Activated T-cell treated with anti-CD3 and anti-CD28 coated beads, Interleukin-2, amount 50 U/mL, for 4 hours (primary cell): ENCODE measurements around the gene RNF207. TPM values are rescaled to one million over a fixed set of nuclear protein-coding genes. Genes with fewer than 3 reads are reported as not detected.

Experiments
- ATAC-seq, 2 donors: fragments of 200-7000 bp; cut with Tn5 transposase; one replicate each; pipeline ENCODE4 v1.10.0; 2021
- DNase-seq: peaks from one replicate; pipeline ENCODE4 v3.0.0-alpha.2; 2020
- H3K27me3 Mint-ChIP-seq: one replicate; pipeline ENCODE4 v1.8.0; 2021; ENCODE audit warnings: low read depth, mixed read lengths
- H3K36me3 Mint-ChIP-seq: one replicate; pipeline ENCODE4 v1.8.0; 2022; ENCODE audit warnings: mixed read lengths; ENCODE audit not compliant: insufficient read depth
- H3K4me1 Mint-ChIP-seq: one replicate; pipeline ENCODE4 v1.8.0; 2021; ENCODE audit warnings: low read depth, mixed read lengths
- H3K4me3 Mint-ChIP-seq: one replicate; pipeline ENCODE4 v1.8.0; 2021; ENCODE audit warnings: mild to moderate bottlenecking, moderate library complexity, mixed read lengths
- H3K9me3 Mint-ChIP-seq: one replicate; pipeline ENCODE4 v1.8.0; 2021; ENCODE audit warnings: mixed read lengths
- total RNA-seq, 3 donors: library from RNA; stranded (reverse); gene quantifications; one replicate each; pipeline ENCODE4 v1.2.1, GENCODE V29; 2021

RNF207 gene
- total RNA-seq, 3 donors from 2014 or later: 9.9 to 18.8 (median 12.0) TPM

GRCh38 chr1:6263716-6264115 is 57.8 kb downstream of the RNF207 start:
- no peak for ATAC-seq
- Mint-ChIP-seq H3K9me3 (no peaks in the 10 kb centered on the region), H3K4me1 (peaks cover 4% of the 10 kb centered on the region), H3K36me3 (no peaks in the 10 kb centered on the region), H3K4me3 (no peak overlapping the region), H3K27me3 (peaks cover 14% of the 10 kb centered on the region)
- no peak for DNase-seq

GRCh38 chr1:6265151-6265550 is 59.2 kb downstream of the RNF207 start:
- no peak for DNase-seq
- Mint-ChIP-seq H3K9me3 (no peaks in the 10 kb centered on the region), H3K4me1 (peaks cover 4% of the 10 kb centered on the region), H3K27me3 (peaks cover 7% of the 10 kb centered on the region), H3K36me3 (no peaks in the 10 kb centered on the region), H3K4me3 (no peak overlapping the region)
- no peak for ATAC-seq

- Mint-ChIP-seq H3K9me3 (no peaks in the 10 kb centered on the region), H3K27me3 (peaks cover 7% of the 10 kb centered on the region), H3K4me3 (no peak overlapping the region), H3K4me1 (peaks cover 2% of the 10 kb centered on the region), H3K36me3 (no peaks in the 10 kb centered on the region)
- DNase-seq (no peak), ATAC-seq (no peak)
These were observed 60.7 kb downstream of the RNF207 start for GRCh38 chr1:6266641-6267040.

- no peak for DNase-seq
- H3K27me3 Mint-ChIP-seq: peaks cover 2% of the 10 kb centered on the region
- H3K4me3 Mint-ChIP-seq: no peak overlapping the region
- no peaks in the 10 kb centered on the region for H3K36me3 Mint-ChIP-seq
- H3K9me3 Mint-ChIP-seq: no peaks in the 10 kb centered on the region
- H3K4me1 Mint-ChIP-seq: no peaks in the 10 kb centered on the region
- no peak for ATAC-seq
These were observed 61.9 kb downstream of the RNF207 start for GRCh38 chr1:6267686-6268322.

GRCh38 chr1:6268415-6268814 is 62.5 kb downstream of the RNF207 start:
- ATAC-seq (no peak), DNase-seq (no peak)
- no peaks in the 10 kb centered on the region for H3K4me1 Mint-ChIP-seq
- no peak overlapping the region for H3K4me3 Mint-ChIP-seq
- no peaks in the 10 kb centered on the region for H3K9me3 Mint-ChIP-seq
- H3K27me3 Mint-ChIP-seq: peaks cover 2% of the 10 kb centered on the region
- no peaks in the 10 kb centered on the region for H3K36me3 Mint-ChIP-seq

GRCh38 chr1:6269296-6269695 is 63.4 kb downstream of the RNF207 start:
- no peaks in the 10 kb centered on the region for H3K4me1 Mint-ChIP-seq
- DNase-seq (no peak), ATAC-seq (no peak)
- no peaks in the 10 kb centered on the region for H3K9me3 Mint-ChIP-seq
- no peak overlapping the region for H3K4me3 Mint-ChIP-seq
- no peaks in the 10 kb centered on the region for H3K36me3 Mint-ChIP-seq
- H3K27me3 Mint-ChIP-seq: no peaks in the 10 kb centered on the region

- Mint-ChIP-seq H3K4me3 (no peak overlapping the region), H3K36me3 (no peaks in the 10 kb centered on the region)
These were observed 63.9 kb downstream of the RNF207 start for GRCh38 chr1:6269720-6270400.

GRCh38 chr1:6270401-6270800 is 64.5 kb downstream of the RNF207 start:
- H3K4me3 Mint-ChIP-seq: no peak overlapping the region
- H3K9me3 Mint-ChIP-seq: no peaks in the 10 kb centered on the region
- ATAC-seq (no peak), DNase-seq (no peak)
- no peaks in the 10 kb centered on the region for H3K27me3 Mint-ChIP-seq
- H3K4me1 Mint-ChIP-seq: no peaks in the 10 kb centered on the region
- H3K36me3 Mint-ChIP-seq: no peaks in the 10 kb centered on the region

More at GRCh38 chr1:6269720-6270400, 63.9 kb downstream of the RNF207 start:
- Mint-ChIP-seq H3K9me3 (no peaks in the 10 kb centered on the region), H3K4me1 (no peaks in the 10 kb centered on the region), H3K27me3 (no peaks in the 10 kb centered on the region)
- DNase-seq: no peak
- no peak for ATAC-seq

Other genes with a start within 250 kb of the RNF207 start
- gene NPHP4, start 213.7 kb upstream of the RNF207 start, total RNA-seq: 1 to 10 TPM; 7.0 to 9.3 (median 7.1) TPM
- 100 to 1,000 TPM; 199 to 230 (median 202) TPM for gene KCNAB2, start 160.2 kb upstream of the RNF207 start, total RNA-seq
- gene CHD5, start 25.8 kb upstream of the RNF207 start, total RNA-seq: under 1 TPM; 0.27 to 0.61 (median 0.34) TPM
- gene RPL22, start 6.5 kb upstream of the RNF207 start, total RNA-seq: 100 to 1,000 TPM; 395 to 423 (median 403) TPM
- 10 to 100 TPM; 54.1 to 64.8 (median 58.3) TPM for gene ICMT, start 29.8 kb downstream of the RNF207 start, total RNA-seq
- gene HES3, start 38.1 kb downstream of the RNF207 start, total RNA-seq: not detected
- gene GPR153, start 55.0 kb downstream of the RNF207 start, total RNA-seq: under 1 TPM; 0.50 to 0.52 (median 0.51) TPM
- gene ACOT7, start 187.6 kb downstream of the RNF207 start, total RNA-seq: 100 to 1,000 TPM in 2 of 3 donors, 10 to 100 TPM in 1; 92.8 to 112 (median 101) TPM
- not detected for gene HES2, start 213.8 kb downstream of the RNF207 start, total RNA-seq
- under 1 TPM; 0.42 to 0.76 (median 0.60) TPM for gene ESPN, start 218.7 kb downstream of the RNF207 start, total RNA-seq